Karpas-422 (cell line): Measurements from ENCODE around the gene KLC1. TPM values are rescaled to one million over a fixed set of nuclear protein-coding genes. Genes with fewer than 3 reads are reported as not detected.

Experiments used
- DNase-seq: peaks from one replicate; pipeline ENCODE4 v3.0.0-alpha.2; 2015
- H2AFZ ChIP-seq: fragments of 200-600 bp; sonication (generic); 2 replicates; pipeline ENCODE4 v1.6.1; 2014; ENCODE audit warnings: antibody characterized with exemption, low read length, mixed read lengths
- H3K27ac ChIP-seq: fragments of 200-600 bp; sonication (generic); 2 replicates; pipeline ENCODE4 v1.5.1; 2014; ENCODE audit warnings: mild to moderate bottlenecking, low read length, moderate library complexity
- H3K27me3 ChIP-seq: fragments of 200-600 bp; sonication (generic); 2 replicates; pipeline ENCODE4 v1.6.1; 2014; ENCODE audit warnings: low read length, mixed read lengths
- H3K36me3 ChIP-seq: fragments of 200-600 bp; sonication (generic); 2 replicates; pipeline ENCODE4 v1.6.1; 2014; ENCODE audit warnings: low read length, mixed read lengths; ENCODE audit not compliant: insufficient read depth
- H3K4me1 ChIP-seq: fragments of 200-600 bp; sonication (generic); 2 replicates; pipeline ENCODE4 v1.6.1; 2014; ENCODE audit warnings: mild to moderate bottlenecking, low read length, mixed read lengths
- H3K4me2 ChIP-seq: fragments of 200-600 bp; sonication (generic); 2 replicates; pipeline ENCODE4 v1.6.1; 2014; ENCODE audit warnings: low read length, low read depth, mild to moderate bottlenecking; ENCODE audit not compliant: poor library complexity, severe bottlenecking
- H3K4me3 ChIP-seq: fragments of 200-600 bp; sonication (generic); 2 replicates; pipeline ENCODE4 v1.5.1; 2014; ENCODE audit warnings: mild to moderate bottlenecking, antibody characterized with exemption, low read length, mixed read lengths
- H3K79me2 ChIP-seq: fragments of 200-600 bp; sonication (generic); 2 replicates; pipeline ENCODE4 v1.6.1; 2014; ENCODE audit warnings: mild to moderate bottlenecking, low read length, mixed read lengths
- H3K9ac ChIP-seq: fragments of 200-600 bp; sonication (generic); 2 replicates; pipeline ENCODE4 v1.6.0; 2014; ENCODE audit warnings: low read length
- H3K9me2 ChIP-seq: fragments of 200-600 bp; sonication (generic), shearing (Covaris generic); replicated peaks from 2 replicates; pipeline ENCODE4 v1.6.0; 2014; ENCODE audit warnings: mild to moderate bottlenecking, low read length, moderate library complexity; ENCODE audit not compliant: insufficient read depth
- H3K9me3 ChIP-seq: fragments of 300-700, 200-600 bp; sonication (generic); 2 replicates; pipeline ENCODE4 v1.6.1; 2014; ENCODE audit warnings: low read length, mixed read lengths
- H4K20me1 ChIP-seq: fragments of 200-600 bp; sonication (generic); 2 replicates; pipeline ENCODE4 v1.6.1; 2014; ENCODE audit warnings: mild to moderate bottlenecking, antibody characterized with exemption, low read length, low read depth; ENCODE audit not compliant: insufficient read depth
- total RNA-seq: library from RNA; depleted of rRNA; stranded (reverse); fragments of >200 nt; shearing (Covaris generic); gene quantifications from 2 replicates; pipeline ENCODE4 v1.2.3, GENCODE V29; 2014; ENCODE audit warnings: low replicate concordance

The KLC1 gene
- total RNA-seq, 1 experiment from 2014 or later = 144 TPM

- H4K20me1 ChIP-seq = no peaks in the 10 kb centered on the region
- H3K4me2 ChIP-seq = no peak overlapping the region
- no peaks in the 10 kb centered on the region for H3K9me2 ChIP-seq
- H3K4me1 ChIP-seq = peaks cover 16% of the 10 kb centered on the region
- no peaks in the 10 kb centered on the region for H3K36me3 ChIP-seq
- H3K4me3 ChIP-seq = no peak overlapping the region
- no peaks in the 10 kb centered on the region for H3K9me3 ChIP-seq
- H3K27me3 ChIP-seq = no peaks in the 10 kb centered on the region
- no peak overlapping the region for H2AFZ ChIP-seq
- H3K27ac ChIP-seq = no peak overlapping the region
- DNase-seq = no peak
- H3K79me2 ChIP-seq = no peaks in the 10 kb centered on the region
- no peak overlapping the region for H3K9ac ChIP-seq
These were observed 10.0 kb upstream of the KLC1 start for GRCh38 chr14:103619057-103619456.

- Histone ChIP-seq H3K4me2 (peak overlapping the region; percentile 56), H3K36me3 (no peaks in the 10 kb centered on the region)
- DNase-seq = no peak
These were observed 7.2 kb upstream of the KLC1 start for GRCh38 chr14:103621860-103622259.

GRCh38 chr14:103623308-103623707 is 5.7 kb upstream of the KLC1 start:
- H3K27me3 ChIP-seq = no peaks in the 10 kb centered on the region
- H4K20me1 ChIP-seq = no peaks in the 10 kb centered on the region
- H3K4me3 ChIP-seq = 0 out of 2 replicates have a peak overlapping the region, but pooled peaks have one; percentile 27
- no peaks in the 10 kb centered on the region for H3K9me3 ChIP-seq
- H3K36me3 ChIP-seq = no peaks in the 10 kb centered on the region
- H3K9ac ChIP-seq = no peak overlapping the region
- H3K4me2 ChIP-seq = peak overlapping the region; percentile 57
- no peak overlapping the region for H2AFZ ChIP-seq
- no peak for DNase-seq
- H3K79me2 ChIP-seq = no peaks in the 10 kb centered on the region
- peaks cover 46% of the 10 kb centered on the region for H3K4me1 ChIP-seq
- no peak overlapping the region for H3K27ac ChIP-seq
- H3K9me2 ChIP-seq = no peaks in the 10 kb centered on the region

More at GRCh38 chr14:103621860-103622259, 7.2 kb upstream of the KLC1 start:
- no peaks in the 10 kb centered on the region for H3K9me3 ChIP-seq
- H4K20me1 ChIP-seq = no peaks in the 10 kb centered on the region
- H3K4me1 ChIP-seq = peaks cover 40% of the 10 kb centered on the region
- no peaks in the 10 kb centered on the region for H3K79me2 ChIP-seq
- H3K27me3 ChIP-seq = no peaks in the 10 kb centered on the region
- peak overlapping the region; percentile 34 for H3K9ac ChIP-seq
- H3K27ac ChIP-seq = no peak overlapping the region
- H3K9me2 ChIP-seq = no peaks in the 10 kb centered on the region
- peak overlapping the region; percentile 19; the same call in 1 of the 2 replicates for H2AFZ ChIP-seq
- peak overlapping the region; percentile 35; the same call in 1 of the 2 replicates for H3K4me3 ChIP-seq

DNA sequence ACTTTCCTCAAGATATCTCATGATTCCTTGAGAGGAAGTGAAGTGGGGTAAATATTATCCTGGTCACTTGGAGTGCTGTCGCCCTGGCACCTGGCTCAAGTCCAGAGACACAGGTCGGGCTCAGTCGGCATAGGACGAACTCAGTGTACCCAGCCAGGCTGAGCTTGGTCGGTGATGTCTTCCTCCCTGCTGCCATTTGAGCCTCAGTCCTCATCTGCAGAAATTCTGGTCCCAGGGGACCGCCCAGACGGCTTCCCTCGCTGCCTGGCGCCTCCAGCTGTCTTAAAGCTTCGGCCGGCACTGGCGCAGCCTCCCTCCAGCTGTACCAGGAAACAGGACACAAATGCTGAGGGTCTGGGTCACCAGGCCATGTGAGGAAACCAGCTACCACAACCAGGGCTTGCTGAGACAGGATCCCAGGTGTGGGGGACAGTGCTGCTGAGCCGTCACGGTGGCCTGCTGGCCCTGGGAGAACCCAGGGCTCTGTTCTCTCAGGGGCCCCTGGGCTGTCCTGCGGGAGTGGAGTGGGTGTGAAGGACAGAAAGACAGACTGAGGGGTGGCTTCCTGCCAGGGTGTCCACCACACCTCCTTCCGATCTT is 5.0 kb upstream of the KLC1 start:
- peaks cover under 1% of the 10 kb centered on the region for H3K79me2 ChIP-seq
- DNase-seq = peak; percentile 87
- H2AFZ ChIP-seq = peak overlapping the region; percentile 17; the same call in 1 of the 2 replicates
- H3K4me3 ChIP-seq = peak overlapping the region; percentile 27; the same call in 1 of the 2 replicates
- H3K36me3 ChIP-seq = no peaks in the 10 kb centered on the region
- H3K9ac ChIP-seq = peak overlapping the region; percentile 25
- H3K9me2 ChIP-seq = no peaks in the 10 kb centered on the region
- H3K9me3 ChIP-seq = no peaks in the 10 kb centered on the region
- H3K27me3 ChIP-seq = no peaks in the 10 kb centered on the region
- H4K20me1 ChIP-seq = no peaks in the 10 kb centered on the region
- peaks cover 48% of the 10 kb centered on the region for H3K4me1 ChIP-seq
- H3K27ac ChIP-seq = no peak overlapping the region
- H3K4me2 ChIP-seq = peak overlapping the region; percentile 57

- Histone ChIP-seq H3K27ac (peak overlapping the region; percentile 13; the same call in 1 of the 2 replicates), H3K4me3 (peak overlapping the region; percentile 42), H3K4me2 (peak overlapping the region; percentile 65), H3K79me2 (peaks cover 9% of the 10 kb centered on the region), H2AFZ (peak overlapping the region; percentile 97), H3K4me1 (peaks cover 48% of the 10 kb centered on the region), H3K27me3 (no peaks in the 10 kb centered on the region), H3K36me3 (no peaks in the 10 kb centered on the region), H4K20me1 (peaks cover 2% of the 10 kb centered on the region), H3K9me2 (no peaks in the 10 kb centered on the region), H3K9me3 (no peaks in the 10 kb centered on the region), H3K9ac (peak overlapping the region; percentile 54)
- DNase-seq = peak; percentile 51
These were observed 4.2 kb upstream of the KLC1 start for GRCh38 chr14:103624860-103625259.

DNA sequence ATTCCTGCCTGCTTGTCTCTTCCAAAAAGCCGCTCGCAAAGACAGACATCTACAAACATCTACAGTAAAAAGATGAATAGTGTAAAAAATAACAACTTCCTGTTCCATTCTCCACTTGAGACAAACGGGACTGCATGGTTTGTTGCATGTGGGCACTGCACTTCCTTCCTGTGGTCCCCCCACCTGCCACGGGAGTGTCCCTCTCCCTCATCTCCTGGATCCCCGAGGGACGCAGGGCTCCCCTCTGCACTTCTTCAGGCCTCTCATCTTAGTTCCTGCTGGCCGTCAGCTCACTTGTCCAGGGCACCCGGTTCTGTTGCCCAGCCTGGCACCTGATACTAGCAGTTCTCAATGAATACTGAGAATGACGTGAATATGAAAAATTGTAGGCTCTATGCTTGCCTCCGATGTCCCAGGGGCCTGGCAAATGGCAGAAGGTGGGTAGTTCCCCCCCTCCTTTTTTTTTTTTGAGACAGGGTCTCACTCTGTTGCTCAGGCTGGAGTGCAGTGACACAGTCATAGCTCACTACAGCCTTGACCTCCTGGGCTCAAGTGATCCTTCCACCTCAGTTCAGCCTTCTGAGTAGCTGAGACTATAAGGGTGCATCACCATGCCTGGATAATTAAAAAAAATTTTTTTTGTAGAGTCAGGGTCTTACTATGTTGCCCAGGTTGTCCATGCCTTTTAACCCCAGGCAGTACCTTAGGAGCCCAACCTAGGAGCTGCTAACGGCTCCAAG is 3.5 kb upstream of the KLC1 start:
- H3K4me2 ChIP-seq = peak overlapping the region; percentile 65
- H3K79me2 ChIP-seq = peaks cover 16% of the 10 kb centered on the region
- H3K4me1 ChIP-seq = peaks cover 54% of the 10 kb centered on the region
- no peaks in the 10 kb centered on the region for H3K9me3 ChIP-seq
- H3K27ac ChIP-seq = peak overlapping the region; percentile 13; the same call in 1 of the 2 replicates
- no peaks in the 10 kb centered on the region for H3K27me3 ChIP-seq
- H2AFZ ChIP-seq = peak overlapping the region; percentile 97
- peak; percentile 69 for DNase-seq
- H3K9me2 ChIP-seq = no peaks in the 10 kb centered on the region
- H3K36me3 ChIP-seq = peaks cover 1% of the 10 kb centered on the region; the same call in 1 of the 2 replicates
- H3K4me3 ChIP-seq = peak overlapping the region; percentile 42
- peaks cover 9% of the 10 kb centered on the region for H4K20me1 ChIP-seq
- peak overlapping the region; percentile 54 for H3K9ac ChIP-seq

GRCh38 chr14:103626146-103626850 is 2.7 kb upstream of the KLC1 start:
- peak; percentile 74 for DNase-seq

More at GRCh38 chr14:103626146-103626850, 2.7 kb upstream of the KLC1 start:
- Histone ChIP-seq H3K27ac (no peak overlapping the region), H3K36me3 (peaks cover 4% of the 10 kb centered on the region; the same call in 1 of the 2 replicates), H4K20me1 (peaks cover 14% of the 10 kb centered on the region), H3K4me2 (peak overlapping the region; percentile 65), H3K9me2 (no peaks in the 10 kb centered on the region), H3K9me3 (no peaks in the 10 kb centered on the region), H3K9ac (no peak overlapping the region), H3K4me1 (peaks cover 60% of the 10 kb centered on the region), H3K27me3 (no peaks in the 10 kb centered on the region), H3K79me2 (peaks cover 24% of the 10 kb centered on the region), H2AFZ (no peak overlapping the region), H3K4me3 (no peak overlapping the region)
